Stimulated activated CD4-positive, alpha-beta T cell treated with anti-CD3 and anti-CD28 coated beads, Interleukin-12 subunit alpha, Interleukin-12 subunit beta, amount 100 ng/mL, for 48 hours (primary cell): ENCODE results near the gene CCNF.
A peak's percentile ranks its signal among the peaks of the same experiment; 100 is the strongest.

Source experiments
- DNase-seq, 3 donors: peaks; one replicate each; pipeline ENCODE4 v3.0.0-alpha.2; 2020; ENCODE audit warnings: low read depth in 2 of 3, low spot score in 1 of 3

The CCNF gene

GRCh38 chr16:2484898-2485508 is 55.8 kb downstream of the CCNF start:
- DNase-seq = no peak

GRCh38 chr16:2485811-2486507 is 56.7 kb downstream of the CCNF start:
- DNase-seq = no peak

- peak; percentile 53 to 65 (median 54) for DNase-seq
Measured at GRCh38 chr16:2486645-2487516, 57.6 kb downstream of the CCNF start.

DNA sequence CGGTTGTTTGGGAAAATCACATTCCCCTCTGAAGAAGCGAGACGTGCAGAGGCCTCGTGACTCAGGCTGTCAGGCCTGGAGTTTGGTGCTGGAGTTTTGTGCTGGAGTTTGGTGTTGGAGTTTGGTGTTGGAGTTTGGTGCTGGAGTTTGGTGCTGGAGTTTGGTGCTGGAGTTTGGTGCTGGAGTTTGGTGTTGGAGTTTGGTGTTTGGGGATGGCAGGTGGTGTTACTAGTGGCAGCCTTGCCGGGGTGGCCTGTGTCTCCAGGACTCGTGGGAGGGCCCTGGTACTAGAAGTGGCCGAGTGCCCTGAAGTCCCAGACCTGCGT is 58.2 kb downstream of the CCNF start:
- no peak for DNase-seq

GRCh38 chr16:2487903-2488531 is 58.8 kb downstream of the CCNF start:
- no peak for DNase-seq

GRCh38 chr16:2489581-2489980 is 60.3 kb downstream of the CCNF start:
- DNase-seq = no peak

DNA sequence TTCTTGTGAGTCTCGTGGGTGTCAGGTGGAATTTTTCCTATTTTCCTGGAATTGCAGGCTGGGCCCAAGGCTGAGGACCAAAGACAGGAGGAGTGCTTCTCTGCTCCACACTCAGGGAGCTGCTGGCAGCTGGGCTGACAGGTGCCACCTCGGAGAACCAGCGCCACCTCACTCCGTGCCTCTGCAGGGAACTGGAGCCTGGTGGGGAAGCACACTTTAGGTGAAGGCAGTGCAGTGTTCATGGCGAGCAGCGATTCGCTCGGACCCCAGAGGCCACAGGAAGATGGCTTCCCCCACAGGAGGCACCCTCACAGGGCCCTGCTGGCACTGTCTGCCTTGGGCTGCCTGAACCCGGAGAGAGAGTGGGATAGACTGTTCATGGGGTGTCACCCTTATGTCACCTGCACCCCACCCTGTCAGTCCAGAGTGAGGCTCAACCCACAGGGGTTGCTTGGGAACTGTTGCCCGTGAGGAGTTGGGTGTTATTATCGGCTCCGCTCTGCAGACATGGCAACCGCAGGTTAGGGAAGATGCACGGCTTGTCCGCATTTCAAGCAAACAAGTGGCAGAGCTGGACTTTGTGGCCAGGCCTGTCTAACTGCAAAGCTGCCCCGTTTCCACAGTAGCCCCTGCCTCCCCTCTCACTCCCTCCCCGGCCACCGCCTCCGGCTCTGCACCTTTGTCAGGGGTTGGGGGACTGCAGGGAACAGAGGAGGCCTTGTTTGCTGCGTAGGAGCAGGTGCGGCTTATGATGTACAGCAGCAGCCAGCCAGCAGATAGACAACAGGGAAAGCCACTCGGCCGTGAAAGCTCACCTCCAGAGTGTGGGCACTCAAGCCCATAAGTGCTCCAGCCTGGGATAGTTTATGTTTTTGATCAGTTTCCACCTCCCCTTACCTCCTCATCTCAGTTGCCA is 61.2 kb downstream of the CCNF start:
- no peak for DNase-seq

DNA sequence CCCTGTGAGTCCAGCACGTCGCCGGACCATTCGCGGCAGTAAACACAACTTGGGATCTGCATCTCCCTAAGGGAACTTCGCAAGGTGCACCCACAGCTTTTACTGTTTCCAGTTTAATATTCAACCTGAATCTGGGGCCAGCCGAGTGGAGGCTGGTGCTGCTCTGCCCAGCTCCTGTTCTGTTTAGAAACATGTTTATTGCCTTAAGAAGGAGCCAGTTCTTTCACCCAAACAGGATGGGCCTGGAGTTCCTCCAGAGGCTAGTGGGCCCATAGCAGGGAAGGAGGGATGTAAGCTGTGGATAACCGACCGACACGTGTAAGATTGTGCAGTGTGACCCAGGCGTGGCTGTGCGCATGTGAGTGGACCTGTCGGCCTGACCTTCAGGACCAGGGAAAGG is 63.0 kb downstream of the CCNF start:
- no peak for DNase-seq

GRCh38 chr16:2493605-2494004 is 64.4 kb downstream of the CCNF start:
- no peak for DNase-seq

DNA sequence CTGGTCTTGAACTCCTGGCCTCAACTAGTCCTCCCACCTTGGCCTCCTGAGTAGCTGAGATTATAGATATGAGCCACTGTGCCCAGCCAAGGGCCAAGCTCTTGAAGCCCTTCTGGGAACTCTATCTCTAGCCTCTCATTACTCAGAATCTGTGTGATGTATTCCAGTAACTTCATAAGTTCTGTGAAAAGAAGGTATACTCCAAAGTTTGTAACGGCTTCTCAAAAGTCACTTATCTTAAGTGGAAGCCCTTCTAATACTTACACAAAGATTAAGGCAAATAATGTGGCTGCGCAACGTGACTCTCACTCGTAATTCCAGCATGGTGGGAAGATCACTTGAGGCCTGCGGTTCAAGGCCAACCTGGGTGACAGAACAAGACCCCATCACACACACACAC is 65.4 kb downstream of the CCNF start:
- DNase-seq = no peak

GRCh38 chr16:2495041-2495440 is 65.8 kb downstream of the CCNF start:
- no peak for DNase-seq

DNA sequence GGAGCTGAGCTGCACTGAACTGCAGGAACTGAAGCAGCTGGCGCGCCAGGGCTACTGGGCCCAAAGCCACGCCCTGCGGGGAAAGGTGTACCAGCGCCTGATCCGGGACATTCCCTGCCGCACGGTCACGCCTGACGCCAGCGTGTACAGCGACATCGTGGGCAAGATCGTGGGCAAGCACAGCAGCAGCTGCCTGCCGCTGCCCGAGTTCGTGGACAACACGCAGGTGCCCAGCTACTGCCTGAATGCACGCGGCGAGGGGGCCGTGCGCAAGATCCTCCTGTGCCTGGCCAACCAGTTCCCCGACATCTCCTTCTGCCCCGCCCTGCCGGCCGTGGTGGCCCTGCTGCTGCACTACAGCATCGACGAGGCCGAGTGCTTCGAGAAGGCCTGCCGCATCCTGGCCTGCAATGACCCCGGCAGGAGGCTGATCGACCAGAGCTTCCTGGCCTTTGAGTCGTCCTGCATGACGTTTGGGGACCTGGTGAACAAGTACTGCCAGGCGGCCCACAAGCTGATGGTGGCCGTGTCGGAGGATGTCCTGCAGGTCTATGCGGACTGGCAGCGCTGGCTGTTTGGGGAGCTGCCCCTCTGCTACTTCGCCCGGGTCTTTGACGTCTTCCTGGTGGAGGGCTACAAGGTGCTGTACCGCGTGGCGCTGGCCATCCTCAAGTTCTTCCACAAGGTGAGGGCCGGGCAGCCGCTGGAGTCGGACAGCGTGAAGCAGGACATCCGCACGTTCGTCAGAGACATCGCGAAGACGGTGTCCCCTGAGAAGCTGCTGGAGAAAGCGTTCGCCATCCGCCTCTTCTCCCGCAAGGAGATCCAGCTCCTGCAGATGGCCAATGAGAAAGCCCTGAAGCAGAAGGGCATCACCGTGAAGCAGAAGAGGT is 67.2 kb downstream of the CCNF start:
- DNase-seq = no peak

DNA sequence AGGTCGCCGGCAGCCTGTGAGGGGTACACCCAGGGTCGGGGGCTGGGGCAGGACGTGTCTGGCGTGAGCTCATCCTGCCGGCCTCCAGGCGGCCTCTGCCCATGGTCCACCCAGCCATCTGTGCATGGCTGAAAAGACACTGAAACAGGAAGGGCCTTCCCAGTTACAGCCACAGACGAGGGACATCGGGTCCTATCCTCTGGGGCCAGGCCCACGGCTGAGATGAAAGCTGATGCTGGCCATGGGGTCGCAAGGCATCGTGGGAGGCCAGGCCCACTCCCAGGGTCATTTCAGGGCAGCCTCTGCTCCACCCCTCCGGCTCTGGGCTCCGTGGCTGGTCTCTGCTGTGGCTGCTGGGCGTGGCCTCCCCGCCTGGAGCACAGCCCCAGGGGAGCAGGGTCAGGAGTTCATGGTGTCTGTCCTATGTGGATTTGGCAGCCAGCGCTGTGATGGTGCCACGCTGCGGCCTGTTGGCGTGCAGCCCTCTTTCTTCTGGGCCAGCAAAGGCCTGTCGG is 67.9 kb downstream of the CCNF start:
- DNase-seq = no peak

DNA sequence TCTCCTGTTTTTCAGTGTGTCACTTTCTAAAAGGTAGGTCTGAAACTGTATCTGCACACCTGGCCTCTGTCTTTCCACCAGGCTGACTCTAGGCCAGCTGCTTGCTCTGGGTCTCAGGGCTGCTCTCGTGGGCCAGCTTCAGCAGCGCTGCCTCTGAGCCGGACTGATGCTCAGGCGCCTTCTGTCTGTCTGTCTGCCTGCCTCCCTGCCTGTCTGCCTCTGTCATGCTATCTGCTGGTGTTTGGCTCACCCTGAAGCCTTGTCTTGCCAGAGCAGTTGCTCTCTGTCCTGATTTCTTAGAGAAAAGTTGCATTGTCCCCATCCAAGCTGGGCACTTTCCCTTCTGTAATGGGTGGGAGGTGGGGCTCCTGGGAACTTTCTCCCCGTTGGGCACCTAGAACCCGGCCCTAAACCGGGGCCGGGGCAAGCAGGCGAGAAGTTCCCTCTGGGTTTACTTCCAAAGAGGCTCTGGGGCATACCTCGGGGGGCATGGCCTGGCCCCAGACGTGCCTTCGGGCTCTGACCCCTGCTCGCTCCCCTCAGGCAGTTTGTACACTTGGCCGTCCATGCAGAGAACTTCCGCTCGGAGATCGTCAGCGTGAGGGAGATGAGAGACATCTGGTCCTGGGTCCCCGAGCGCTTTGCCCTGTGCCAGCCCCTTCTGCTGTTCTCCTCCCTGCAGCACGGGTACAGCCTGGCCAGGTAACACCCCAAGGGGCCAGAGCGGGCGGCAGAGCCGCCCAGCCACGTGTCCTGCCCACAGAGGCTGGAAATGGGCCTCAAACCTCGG is 68.6 kb downstream of the CCNF start:
- no peak for DNase-seq

- no peak for DNase-seq
Measured at GRCh38 chr16:2498531-2499253, 69.4 kb downstream of the CCNF start.

- DNase-seq = no peak
Measured at GRCh38 chr16:2499454-2499853, 70.2 kb downstream of the CCNF start.

DNA sequence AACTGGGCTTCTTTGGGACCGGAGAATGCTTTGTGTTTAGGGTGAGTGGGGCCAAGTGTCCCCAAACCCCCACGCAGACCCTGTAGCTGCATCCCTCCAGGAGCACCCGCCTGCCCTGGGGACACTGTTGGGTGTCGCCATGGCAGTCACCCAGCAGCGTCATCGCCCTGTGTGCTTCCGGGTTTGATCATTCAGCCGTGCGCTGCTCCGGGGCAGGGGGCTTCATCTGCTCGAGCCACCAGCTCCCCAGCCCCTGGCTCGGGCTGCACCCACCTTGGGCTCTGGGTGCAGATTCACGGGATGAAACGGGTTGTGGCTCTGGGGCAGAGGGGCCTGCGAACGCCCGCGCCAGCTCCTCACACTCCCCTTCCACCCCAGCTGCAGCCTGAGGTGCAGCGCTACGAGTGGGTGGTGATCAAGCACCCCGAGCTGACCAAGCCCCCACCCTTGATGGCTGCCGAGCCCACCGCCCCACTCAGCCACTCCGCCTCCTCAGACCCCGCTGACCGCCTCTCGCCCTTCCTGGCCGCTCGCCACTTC is 70.7 kb downstream of the CCNF start:
- DNase-seq = no peak

DNA sequence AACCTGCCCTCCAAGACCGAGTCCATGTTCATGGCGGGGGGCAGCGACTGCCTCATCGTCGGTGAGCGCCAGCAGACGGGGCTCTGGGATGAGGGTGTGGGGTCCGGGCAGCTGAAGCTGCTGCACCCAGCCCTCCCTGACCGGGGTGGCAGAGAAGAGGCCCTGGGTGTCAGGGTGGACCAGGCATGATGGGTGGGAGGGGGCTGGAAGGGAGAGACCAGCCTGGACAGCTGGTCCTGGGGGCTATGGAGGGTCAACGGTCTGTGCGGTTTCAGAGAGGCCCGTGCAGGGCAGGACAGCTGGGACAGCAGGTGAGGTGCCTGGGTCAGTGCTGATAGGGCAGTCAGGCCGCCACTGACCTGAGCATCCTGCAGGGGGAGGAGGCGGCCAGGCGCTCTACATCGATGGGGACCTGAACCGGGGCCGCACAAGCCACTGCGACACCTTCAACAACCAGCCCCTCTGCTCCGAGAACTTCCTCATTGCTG is 71.2 kb downstream of the CCNF start:
- DNase-seq = no peak
